Activated T-cell treated with anti-CD3 and anti-CD28 coated beads for 48 hours (primary cell): ENCODE measurements around the gene CFC1.
"Not testable (repeated sequence)": the region's sequence is repeated elsewhere in the genome, so short reads cannot be mapped to it uniquely, and the experiment has no call there.

Experiments
- DNase-seq: peaks from one replicate; pipeline ENCODE4 v3.0.0-alpha.2; 2020; ENCODE audit warnings: low read depth

The CFC1 gene

DNA sequence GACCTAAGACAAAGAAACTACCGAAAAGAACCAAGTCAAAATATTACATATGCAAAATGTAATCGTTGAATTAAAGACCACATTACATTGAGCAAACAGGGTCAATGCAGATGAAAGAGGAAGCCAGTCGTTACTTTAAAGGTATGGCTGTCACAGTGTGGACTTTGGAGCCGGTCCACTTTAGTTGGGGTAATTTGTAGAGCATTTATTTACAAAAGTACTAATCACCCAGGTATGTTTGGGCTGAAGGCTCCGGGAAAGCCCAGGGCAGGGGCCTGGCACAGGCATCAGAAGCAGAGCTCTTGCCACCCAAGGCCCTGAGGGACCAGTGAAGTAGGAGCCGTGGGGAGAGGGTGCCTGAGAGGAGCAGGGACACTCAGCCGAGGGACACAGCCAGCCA lies 15.8 kb downstream of the CFC1 start:
- not testable (repeated sequence) for DNase-seq

DNA sequence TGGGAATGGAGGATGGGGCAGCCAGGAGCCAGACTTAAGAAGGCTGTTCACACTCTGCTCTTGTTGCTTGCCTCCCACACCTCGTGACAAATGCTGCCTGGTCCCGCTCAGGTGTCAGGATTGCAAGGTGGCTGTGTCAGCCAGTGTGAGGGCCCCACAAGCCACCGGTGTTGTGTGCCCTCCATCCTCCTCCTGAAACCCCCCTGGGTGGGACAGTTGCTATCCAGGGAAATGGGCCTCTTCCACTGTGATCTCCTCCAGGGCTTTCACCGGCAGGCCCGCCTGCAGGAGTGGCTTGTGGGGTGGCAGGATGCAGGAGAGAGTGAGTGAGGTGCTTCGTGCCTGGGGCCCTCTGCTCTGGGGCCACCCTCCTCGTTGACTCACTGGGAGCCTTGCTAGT lies 16.4 kb downstream of the CFC1 start:
- not testable (repeated sequence) for DNase-seq

DNA sequence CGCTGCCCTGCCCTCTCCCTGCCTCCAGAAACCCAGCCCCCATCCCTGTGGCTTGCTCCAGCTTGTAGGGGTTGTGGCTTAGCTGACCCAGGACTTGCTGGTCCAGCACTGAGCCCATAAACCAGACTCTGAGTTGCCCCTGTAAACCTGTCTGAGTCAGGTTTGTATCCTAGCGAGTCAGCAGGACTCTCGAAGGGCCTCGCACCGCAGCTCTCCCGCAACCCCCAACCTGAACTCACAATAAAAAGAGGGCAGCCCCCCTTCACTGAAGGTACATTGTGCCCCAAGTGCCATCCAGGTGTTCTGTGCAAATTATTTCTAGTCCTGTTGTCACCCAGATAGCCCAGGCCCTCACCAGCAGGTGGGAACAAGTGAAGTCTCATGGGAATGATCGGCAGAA lies 17.9 kb downstream of the CFC1 start:
- DNase-seq, result not testable (repeated sequence)

DNA sequence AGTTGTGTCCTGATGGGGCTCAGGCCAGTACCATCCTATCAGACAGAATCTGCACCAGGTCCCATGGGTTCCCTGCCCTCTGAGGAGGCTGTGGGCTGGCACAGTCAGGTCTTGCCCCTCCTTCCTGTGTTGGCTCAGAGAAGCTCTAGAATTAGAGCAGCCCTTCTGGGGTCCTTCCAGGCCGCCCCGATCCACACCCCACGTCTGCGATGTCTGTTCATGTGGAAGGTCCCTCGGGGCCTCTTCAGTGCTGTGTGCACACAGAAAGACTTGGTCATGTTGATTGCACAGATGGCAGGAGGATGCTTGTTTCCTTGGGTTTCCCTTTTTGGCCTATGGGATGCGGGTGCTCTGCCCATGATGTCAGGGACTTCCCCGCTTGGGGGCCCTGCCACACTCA lies 20.3 kb downstream of the CFC1 start:
- DNase-seq, result not testable (repeated sequence)

DNA sequence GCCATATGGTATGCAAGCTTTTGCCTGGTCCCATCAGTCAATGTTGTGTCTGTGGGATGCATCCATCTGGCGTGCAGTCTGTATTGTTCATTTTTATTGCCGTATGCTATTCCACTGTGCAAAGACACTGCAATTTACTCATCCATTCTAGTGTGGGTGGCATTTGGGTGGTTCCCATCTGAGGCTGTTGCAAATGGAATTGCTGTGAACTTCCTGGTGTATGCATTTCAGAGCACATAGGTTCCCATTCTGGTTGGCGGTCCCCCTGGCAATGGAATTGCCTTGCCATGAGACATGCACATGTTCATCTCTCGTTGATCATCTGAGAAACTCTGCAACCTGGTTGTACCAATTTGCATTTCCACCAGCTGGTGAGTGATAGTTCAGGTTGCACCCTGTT lies 21.8 kb downstream of the CFC1 start:
- not testable (repeated sequence) for DNase-seq

DNA sequence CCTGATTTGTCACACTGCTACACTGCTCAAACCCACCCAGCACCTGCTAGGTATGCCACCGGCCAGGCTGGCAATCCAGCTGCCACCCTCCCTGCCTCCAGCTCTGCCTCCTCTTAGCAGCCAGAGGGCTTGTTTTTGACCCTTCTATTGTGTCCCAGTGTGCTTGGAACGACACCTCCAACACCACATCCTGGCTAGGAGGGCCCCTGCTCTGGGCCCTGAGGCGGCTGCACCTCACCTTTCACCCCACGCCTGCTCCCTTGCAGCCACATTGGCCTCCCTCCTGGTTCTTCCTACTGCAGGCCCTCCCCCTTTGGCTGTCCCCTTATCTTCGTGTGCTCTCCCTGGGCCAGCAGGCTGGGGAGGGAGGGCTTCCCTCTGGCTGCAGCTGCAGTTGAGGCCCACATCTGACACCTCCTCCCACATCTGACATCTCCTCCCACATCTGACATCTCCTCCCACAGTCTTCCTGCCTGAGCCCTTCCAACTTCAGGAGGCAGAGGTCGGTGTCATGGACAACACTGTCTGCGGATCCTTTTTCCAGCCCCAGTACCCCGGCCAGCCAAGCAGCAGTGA lies 23.1 kb downstream of the CFC1 start:
- not testable (repeated sequence) for DNase-seq

DNA sequence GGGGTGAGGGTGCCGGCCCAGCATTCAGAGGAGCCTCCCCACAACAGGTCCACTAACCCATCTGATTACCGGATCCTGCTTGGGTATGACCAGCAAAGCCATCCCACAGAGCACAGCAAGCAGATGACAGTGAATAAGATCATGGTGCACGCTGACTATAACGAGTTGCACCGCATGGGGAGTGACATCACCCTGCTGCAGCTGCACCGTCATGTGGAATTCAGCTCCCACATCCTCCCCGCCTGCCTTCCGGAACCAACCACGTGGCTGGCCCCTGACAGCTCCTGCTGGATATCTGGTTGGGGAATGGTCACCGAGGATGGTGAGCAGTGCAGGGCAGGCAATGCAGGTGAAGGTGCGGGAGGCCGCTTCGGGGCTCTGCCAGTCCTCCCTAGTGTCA lies 25.1 kb downstream of the CFC1 start:
- not testable (repeated sequence) for DNase-seq

DNA sequence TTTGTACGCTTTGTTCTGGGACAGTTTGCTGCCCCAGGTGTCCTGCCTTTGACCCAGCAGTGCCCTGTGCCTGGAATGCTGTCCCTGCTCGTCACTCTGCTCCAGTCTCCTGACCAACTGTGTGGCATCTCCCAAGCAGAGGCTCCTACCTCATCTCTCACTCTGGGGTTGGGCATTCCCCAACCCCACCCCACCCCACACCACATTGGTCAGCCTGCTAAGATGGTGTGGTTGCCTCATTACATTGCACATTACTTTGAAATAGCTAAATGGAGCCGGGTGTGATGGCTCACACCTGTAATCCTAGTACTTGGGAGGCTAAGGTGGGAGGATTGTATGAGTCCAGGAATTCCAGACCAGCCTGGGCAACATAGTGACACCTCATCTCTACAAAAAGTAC lies 27.4 kb downstream of the CFC1 start:
- not testable (repeated sequence) for DNase-seq

DNA sequence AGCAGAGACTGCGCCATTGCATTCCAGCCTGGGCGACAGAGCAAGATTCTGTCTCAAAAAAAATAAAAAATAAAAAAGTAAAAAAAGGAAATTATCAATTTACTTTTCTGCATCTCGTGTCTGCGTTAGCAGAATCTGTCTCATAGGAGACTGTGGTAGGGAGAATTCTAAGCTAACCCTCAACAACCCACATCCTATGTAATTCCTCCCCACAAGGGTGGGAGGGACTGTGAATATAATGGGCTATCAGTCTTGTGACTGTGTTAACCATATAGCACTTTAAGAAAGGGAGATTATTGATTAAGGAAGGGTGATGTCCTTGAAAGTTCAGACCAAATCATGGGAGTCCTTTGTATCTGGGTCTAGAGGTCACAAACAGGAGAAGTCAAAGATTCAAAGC lies 33.2 kb downstream of the CFC1 start:
- not testable (repeated sequence) for DNase-seq

DNA sequence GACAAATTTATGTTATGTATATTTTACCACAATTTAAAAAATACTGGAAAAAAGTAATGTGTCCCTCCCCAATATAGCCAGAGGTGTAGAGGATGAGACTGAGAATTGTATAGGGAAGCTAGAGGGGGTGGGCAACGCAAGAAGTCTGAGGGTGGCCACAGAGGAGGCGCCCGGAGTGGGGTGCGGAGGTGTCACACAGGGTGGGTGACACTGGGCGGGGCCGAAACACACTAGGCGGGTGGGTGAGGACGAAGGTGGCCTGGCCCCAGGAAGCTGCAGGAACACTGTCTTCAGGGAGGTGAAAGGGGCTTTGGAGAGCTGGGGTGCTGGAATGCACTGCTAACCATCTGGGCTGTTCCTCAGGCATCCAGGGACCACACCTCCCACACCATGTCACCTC lies 42.9 kb downstream of the CFC1 start:
- DNase-seq, result not testable (repeated sequence)

DNA sequence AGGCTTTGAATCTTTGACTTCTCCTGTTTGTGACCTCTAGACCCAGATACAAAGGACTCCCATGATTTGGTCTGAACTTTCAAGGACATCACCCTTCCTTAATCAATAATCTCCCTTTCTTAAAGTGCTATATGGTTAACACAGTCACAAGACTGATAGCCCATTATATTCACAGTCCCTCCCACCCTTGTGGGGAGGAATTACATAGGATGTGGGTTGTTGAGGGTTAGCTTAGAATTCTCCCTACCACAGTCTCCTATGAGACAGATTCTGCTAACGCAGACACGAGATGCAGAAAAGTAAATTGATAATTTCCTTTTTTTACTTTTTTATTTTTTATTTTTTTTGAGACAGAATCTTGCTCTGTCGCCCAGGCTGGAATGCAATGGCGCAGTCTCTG lies 45.2 kb downstream of the CFC1 start:
- not testable (repeated sequence) for DNase-seq

DNA sequence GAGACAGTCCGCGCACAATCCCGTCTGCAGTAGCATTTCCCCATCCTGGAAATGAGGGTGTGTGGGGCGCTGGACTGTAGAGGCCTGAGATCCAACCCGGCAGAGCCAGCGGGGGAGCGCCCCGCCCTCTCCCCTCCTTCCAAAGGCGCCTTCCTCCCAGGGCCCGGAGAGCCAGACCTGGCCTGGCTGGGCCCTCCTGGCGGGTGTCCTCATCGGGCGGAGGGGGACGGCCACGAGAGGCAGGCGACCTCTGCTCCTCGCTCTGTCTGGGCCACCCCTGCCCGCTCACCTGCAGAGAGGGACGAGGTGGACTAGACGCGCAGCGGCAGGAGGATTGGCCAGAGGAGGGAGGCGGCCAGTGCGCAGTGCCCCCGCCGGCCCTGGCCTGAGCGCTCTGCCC lies 49.9 kb downstream of the CFC1 start:
- DNase-seq, result not testable (repeated sequence)

DNA sequence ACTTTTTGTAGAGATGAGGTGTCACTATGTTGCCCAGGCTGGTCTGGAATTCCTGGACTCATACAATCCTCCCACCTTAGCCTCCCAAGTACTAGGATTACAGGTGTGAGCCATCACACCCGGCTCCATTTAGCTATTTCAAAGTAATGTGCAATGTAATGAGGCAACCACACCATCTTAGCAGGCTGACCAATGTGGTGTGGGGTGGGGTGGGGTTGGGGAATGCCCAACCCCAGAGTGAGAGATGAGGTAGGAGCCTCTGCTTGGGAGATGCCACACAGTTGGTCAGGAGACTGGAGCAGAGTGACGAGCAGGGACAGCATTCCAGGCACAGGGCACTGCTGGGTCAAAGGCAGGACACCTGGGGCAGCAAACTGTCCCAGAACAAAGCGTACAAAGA lies 51.0 kb downstream of the CFC1 start:
- DNase-seq, result not testable (repeated sequence)

DNA sequence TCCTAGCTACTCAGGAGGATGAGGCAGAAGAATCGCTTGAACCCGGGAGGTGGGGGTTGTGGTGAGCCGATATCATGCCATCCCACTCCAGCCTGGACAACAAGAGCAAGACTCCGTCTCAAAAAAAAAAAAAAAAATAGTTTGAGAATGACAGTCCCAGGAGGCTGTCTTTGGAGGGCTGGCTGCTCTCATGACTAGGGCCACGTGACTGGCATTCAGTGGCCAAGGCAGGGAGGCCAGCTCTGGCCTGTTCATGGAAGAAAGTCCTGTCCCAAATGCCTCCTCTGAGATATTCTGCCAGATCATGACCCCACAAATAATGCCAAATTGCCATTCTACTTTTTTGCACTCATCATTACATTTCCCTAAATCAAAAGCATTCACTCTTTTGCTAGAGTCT lies 54.4 kb downstream of the CFC1 start:
- DNase-seq, result not testable (repeated sequence)

DNA sequence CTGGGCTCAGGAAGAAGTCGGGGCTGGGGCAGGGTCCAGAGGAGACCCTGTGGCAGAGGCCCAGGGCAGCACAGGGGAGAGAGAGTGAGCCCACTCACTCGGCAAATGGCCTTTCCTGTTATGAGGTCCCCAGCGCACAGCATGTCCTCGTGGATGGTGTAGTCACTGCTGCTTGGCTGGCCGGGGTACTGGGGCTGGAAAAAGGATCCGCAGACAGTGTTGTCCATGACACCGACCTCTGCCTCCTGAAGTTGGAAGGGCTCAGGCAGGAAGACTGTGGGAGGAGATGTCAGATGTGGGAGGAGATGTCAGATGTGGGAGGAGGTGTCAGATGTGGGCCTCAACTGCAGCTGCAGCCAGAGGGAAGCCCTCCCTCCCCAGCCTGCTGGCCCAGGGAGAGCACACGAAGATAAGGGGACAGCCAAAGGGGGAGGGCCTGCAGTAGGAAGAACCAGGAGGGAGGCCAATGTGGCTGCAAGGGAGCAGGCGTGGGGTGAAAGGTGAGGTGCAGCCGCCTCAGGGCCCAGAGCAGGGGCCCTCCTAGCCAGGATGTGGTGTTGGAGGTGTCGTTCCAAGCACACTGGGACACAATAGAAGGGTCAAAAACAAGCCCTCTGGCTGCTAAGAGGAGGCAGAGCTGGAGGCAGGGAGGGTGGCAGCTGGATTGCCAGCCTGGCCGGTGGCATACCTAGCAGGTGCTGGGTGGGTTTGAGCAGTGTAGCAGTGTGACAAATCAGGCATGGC lies 55.4 kb downstream of the CFC1 start:
- not testable (repeated sequence) for DNase-seq

DNA sequence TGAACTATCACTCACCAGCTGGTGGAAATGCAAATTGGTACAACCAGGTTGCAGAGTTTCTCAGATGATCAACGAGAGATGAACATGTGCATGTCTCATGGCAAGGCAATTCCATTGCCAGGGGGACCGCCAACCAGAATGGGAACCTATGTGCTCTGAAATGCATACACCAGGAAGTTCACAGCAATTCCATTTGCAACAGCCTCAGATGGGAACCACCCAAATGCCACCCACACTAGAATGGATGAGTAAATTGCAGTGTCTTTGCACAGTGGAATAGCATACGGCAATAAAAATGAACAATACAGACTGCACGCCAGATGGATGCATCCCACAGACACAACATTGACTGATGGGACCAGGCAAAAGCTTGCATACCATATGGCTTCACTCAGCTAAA lies 56.6 kb downstream of the CFC1 start:
- not testable (repeated sequence) for DNase-seq
